ENCODE data around the gene BTG1. TPM values are rescaled to one million over a fixed set of nuclear protein-coding genes. Genes with fewer than 3 reads are reported as not detected.
A peak's percentile ranks its signal among the peaks of the same experiment; 100 is the strongest.
"Not testable (repeated sequence)": the region's sequence is repeated elsewhere in the genome, so short reads cannot be mapped to it uniquely, and the experiment has no call there.

BTG1 gene
- total RNA-seq, 1 donor, result 25.0 TPM

DNA sequence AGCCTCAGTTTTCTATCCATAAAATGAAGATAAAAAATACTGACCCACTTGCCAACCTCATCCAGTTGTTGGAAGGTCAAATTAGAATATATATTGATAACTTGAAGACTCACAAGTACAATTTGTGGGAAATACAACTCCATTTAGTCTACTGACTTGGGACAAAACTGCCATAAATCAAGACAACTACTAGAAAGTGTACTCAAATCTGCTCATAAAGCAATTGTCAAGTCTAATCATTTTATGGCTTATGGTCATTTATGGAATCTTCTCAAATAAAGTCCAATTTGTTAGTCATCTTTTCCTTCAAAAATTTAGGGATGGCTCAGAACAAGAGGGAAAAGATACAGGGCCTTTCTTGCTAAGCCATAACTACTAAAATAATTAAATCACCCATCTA, 7.0 kb downstream of the BTG1 start:
- no peak overlapping the region for H2AFZ ChIP-seq (ENCODE audit: low read length)
- peak overlapping the region; percentile 73 for H3K27ac ChIP-seq (ENCODE audit: low read depth, low read length)
- no peaks in the 10 kb centered on the region for H3K9me3 ChIP-seq (ENCODE audit: low read depth, low read length)
- H3K36me3 ChIP-seq (ENCODE audit: insufficient read depth, low read length), result peaks cover 16% of the 10 kb centered on the region
- H3K4me3 ChIP-seq (ENCODE audit: insufficient read depth, low read length), result no peak overlapping the region
- peaks cover 84% of the 10 kb centered on the region for H3K4me1 ChIP-seq (ENCODE audit: insufficient read depth, low read length)
- peaks cover 9% of the 10 kb centered on the region for H4K20me1 ChIP-seq (ENCODE audit: insufficient read depth, low read length)
- DNase-seq (ENCODE audit: insufficient read length, low spot score, missing footprints), result no peak
- peak overlapping the region; percentile 83 for H3K4me2 ChIP-seq (ENCODE audit: insufficient read depth, low read length)
- no peaks in the 10 kb centered on the region for H3K27me3 ChIP-seq (ENCODE audit: insufficient read depth, low read length)
- TF ChIP-seq, protein P1, sequence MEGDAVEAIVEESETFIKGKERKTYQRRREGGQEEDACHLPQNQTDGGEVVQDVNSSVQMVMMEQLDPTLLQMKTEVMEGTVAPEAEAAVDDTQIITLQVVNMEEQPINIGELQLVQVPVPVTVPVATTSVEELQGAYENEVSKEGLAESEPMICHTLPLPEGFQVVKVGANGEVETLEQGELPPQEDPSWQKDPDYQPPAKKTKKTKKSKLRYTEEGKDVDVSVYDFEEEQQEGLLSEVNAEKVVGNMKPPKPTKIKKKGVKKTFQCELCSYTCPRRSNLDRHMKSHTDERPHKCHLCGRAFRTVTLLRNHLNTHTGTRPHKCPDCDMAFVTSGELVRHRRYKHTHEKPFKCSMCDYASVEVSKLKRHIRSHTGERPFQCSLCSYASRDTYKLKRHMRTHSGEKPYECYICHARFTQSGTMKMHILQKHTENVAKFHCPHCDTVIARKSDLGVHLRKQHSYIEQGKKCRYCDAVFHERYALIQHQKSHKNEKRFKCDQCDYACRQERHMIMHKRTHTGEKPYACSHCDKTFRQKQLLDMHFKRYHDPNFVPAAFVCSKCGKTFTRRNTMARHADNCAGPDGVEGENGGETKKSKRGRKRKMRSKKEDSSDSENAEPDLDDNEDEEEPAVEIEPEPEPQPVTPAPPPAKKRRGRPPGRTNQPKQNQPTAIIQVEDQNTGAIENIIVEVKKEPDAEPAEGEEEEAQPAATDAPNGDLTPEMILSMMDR (IDR thresholded peaks at IDR 0.05; ENCODE audit: extremely low read depth, low read depth, low read length), result no peak
- peaks cover 83% of the 10 kb centered on the region for H3K79me2 ChIP-seq (ENCODE audit: insufficient read depth, low read length)

GRCh38 chr12:92138144-92138543, 7.5 kb downstream of the BTG1 start:
- H3K27me3 ChIP-seq (ENCODE audit: insufficient read depth, low read length), result no peaks in the 10 kb centered on the region
- peak overlapping the region; percentile 73 for H3K27ac ChIP-seq (ENCODE audit: low read depth, low read length)
- H2AFZ ChIP-seq (ENCODE audit: low read length), result no peak overlapping the region
- no peak for DNase-seq (ENCODE audit: insufficient read length, low spot score, missing footprints)
- peaks cover 9% of the 10 kb centered on the region for H4K20me1 ChIP-seq (ENCODE audit: insufficient read depth, low read length)
- H3K79me2 ChIP-seq (ENCODE audit: insufficient read depth, low read length), result peaks cover 83% of the 10 kb centered on the region
- H3K4me2 ChIP-seq (ENCODE audit: insufficient read depth, low read length), result peak overlapping the region; percentile 83
- peaks cover 12% of the 10 kb centered on the region for H3K36me3 ChIP-seq (ENCODE audit: insufficient read depth, low read length)
- TF ChIP-seq, protein P1 (IDR thresholded peaks at IDR 0.05; ENCODE audit: extremely low read depth, low read depth, low read length), result no peak
- H3K9me3 ChIP-seq (ENCODE audit: low read depth, low read length), result no peaks in the 10 kb centered on the region
- H3K4me3 ChIP-seq (ENCODE audit: insufficient read depth, low read length), result peak overlapping the region; percentile 37
- H3K4me1 ChIP-seq (ENCODE audit: insufficient read depth, low read length), result peaks cover 84% of the 10 kb centered on the region

DNA sequence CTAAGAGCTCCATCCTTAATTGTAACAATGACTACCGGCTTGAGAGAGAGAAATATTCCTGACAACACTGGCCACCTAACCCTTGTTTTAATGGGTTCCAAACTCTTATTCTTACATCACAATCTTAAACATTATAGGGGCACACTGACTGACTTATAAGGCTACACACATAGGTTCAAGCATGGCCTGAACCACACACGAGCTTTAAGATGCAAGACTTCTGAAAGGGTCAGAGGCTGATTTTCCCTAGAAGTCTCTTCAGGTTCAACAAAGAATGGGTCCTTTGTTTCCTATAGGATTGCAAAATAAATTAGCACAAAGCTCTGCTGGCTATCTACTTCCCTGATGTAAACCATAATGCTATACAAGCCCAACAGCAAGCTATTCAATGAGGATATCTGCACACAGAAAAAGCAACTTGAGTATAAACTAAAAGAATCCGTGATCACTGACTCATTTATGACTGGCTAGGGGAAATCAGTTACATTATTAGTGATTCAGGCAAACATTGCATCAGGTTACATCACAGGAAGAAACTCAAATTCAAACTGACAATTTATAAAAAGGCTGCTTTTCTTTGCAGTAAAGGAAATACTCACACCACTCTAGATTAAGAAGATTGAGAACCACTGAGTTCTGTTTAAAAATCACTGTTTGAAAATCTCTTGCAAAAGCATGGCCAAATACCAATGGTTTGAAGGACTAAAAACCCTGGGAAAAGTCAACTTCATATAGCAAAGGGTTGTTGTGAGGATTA, 8.5 kb downstream of the BTG1 start:
- peaks cover 83% of the 10 kb centered on the region for H3K79me2 ChIP-seq (ENCODE audit: insufficient read depth, low read length)
- peak; percentile 26 for DNase-seq (ENCODE audit: insufficient read length, low spot score, missing footprints)
- peak overlapping the region; percentile 37 for H3K4me3 ChIP-seq (ENCODE audit: insufficient read depth, low read length)
- peaks cover 2% of the 10 kb centered on the region for H3K36me3 ChIP-seq (ENCODE audit: insufficient read depth, low read length)
- peaks cover 4% of the 10 kb centered on the region for H4K20me1 ChIP-seq (ENCODE audit: insufficient read depth, low read length)
- H3K27ac ChIP-seq (ENCODE audit: low read depth, low read length), result peak overlapping the region; percentile 73
- TF ChIP-seq, protein P1 (IDR thresholded peaks at IDR 0.05; ENCODE audit: extremely low read depth, low read depth, low read length), result no peak
- no peaks in the 10 kb centered on the region for H3K27me3 ChIP-seq (ENCODE audit: insufficient read depth, low read length)
- no peaks in the 10 kb centered on the region for H3K9me3 ChIP-seq (ENCODE audit: low read depth, low read length)
- H3K4me2 ChIP-seq (ENCODE audit: insufficient read depth, low read length), result peak overlapping the region; percentile 83
- H2AFZ ChIP-seq (ENCODE audit: low read length), result no peak overlapping the region
- peaks cover 87% of the 10 kb centered on the region for H3K4me1 ChIP-seq (ENCODE audit: insufficient read depth, low read length)

DNA sequence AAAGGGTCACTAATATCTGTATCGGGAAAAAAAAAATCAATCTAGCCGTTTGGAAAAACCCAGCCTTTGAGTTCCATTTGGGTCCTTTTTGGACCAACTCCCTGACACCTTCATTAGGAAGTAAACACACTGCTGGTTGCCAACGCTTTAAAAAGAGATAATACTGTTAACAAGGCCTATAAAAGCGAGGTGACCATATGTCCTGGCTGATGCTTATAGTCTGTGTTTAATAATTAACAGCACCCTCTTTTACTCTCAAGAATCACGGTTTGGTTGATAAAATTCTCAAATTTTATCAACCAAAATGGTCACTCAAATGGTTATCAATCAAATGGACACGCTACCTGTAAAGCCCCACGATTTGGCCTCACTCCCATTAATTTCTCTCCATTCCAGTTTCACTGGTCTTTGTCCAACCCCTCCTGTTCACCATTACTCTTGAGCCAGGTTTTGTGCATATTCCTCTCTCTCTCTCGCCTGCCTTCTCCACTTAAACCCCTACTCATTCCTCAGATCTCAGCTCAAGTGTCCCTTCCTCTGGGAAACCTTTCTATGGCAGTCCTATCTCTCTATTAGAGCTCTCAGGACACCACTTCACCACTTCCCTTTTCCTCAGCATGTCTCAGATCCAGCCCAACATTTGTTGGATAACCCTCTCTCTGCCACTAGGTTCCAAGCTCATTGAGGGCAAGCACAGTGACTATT, 9.5 kb downstream of the BTG1 start:
- DNase-seq (ENCODE audit: insufficient read length, low spot score, missing footprints), result no peak
- H3K4me1 ChIP-seq (ENCODE audit: insufficient read depth, low read length), result peaks cover 92% of the 10 kb centered on the region
- H3K27me3 ChIP-seq (ENCODE audit: insufficient read depth, low read length), result no peaks in the 10 kb centered on the region
- TF ChIP-seq, protein P1 (IDR thresholded peaks at IDR 0.05; ENCODE audit: extremely low read depth, low read depth, low read length), result no peak
- no peak overlapping the region for H3K4me3 ChIP-seq (ENCODE audit: insufficient read depth, low read length)
- H3K27ac ChIP-seq (ENCODE audit: low read depth, low read length), result peak overlapping the region; percentile 73
- no peak overlapping the region for H3K4me2 ChIP-seq (ENCODE audit: insufficient read depth, low read length)
- no peaks in the 10 kb centered on the region for H3K9me3 ChIP-seq (ENCODE audit: low read depth, low read length)
- H4K20me1 ChIP-seq (ENCODE audit: insufficient read depth, low read length), result peaks cover 3% of the 10 kb centered on the region
- no peaks in the 10 kb centered on the region for H3K36me3 ChIP-seq (ENCODE audit: insufficient read depth, low read length)
- H3K79me2 ChIP-seq (ENCODE audit: insufficient read depth, low read length), result peaks cover 83% of the 10 kb centered on the region
- H2AFZ ChIP-seq (ENCODE audit: low read length), result no peak overlapping the region

GRCh38 chr12:92135541-92135940, 10.1 kb downstream of the BTG1 start:
- DNase-seq (ENCODE audit: insufficient read length, low spot score, missing footprints); H3K36me3 ChIP-seq (ENCODE audit: insufficient read depth, low read length); H2AFZ ChIP-seq (ENCODE audit: low read length); H4K20me1 ChIP-seq (ENCODE audit: insufficient read depth, low read length); H3K9me3 ChIP-seq (ENCODE audit: low read depth, low read length); H3K27me3 ChIP-seq (ENCODE audit: insufficient read depth, low read length); H3K4me3 ChIP-seq (ENCODE audit: insufficient read depth, low read length): not testable (repeated sequence)
- Histone ChIP-seq H3K79me2 (ENCODE audit: insufficient read depth, low read length) (peaks cover 83% of the 10 kb centered on the region), H3K4me2 (ENCODE audit: insufficient read depth, low read length) (peak overlapping the region; percentile 60), H3K4me1 (ENCODE audit: insufficient read depth, low read length) (peaks cover 90% of the 10 kb centered on the region), H3K27ac (ENCODE audit: low read depth, low read length) (peak overlapping the region; percentile 73)

Data from osteoblast (primary cell).